Ramos (cell line): ENCODE results near the gene DCPS.

Source experiments
- in situ Hi-C: fragments of 300-500 bp; cut with MboI; formaldehyde crosslinking; loops from one replicate; pipeline ENCODE4 v1.14.3; 2022; ENCODE audit warnings: low sequenced_read_pairs; ENCODE audit not compliant: unreplicated experiment

DCPS gene

GRCh38 chr11:126319374-126319740 is 15.5 kb downstream of the DCPS start:
- in situ Hi-C loops = no loop called here

DNA sequence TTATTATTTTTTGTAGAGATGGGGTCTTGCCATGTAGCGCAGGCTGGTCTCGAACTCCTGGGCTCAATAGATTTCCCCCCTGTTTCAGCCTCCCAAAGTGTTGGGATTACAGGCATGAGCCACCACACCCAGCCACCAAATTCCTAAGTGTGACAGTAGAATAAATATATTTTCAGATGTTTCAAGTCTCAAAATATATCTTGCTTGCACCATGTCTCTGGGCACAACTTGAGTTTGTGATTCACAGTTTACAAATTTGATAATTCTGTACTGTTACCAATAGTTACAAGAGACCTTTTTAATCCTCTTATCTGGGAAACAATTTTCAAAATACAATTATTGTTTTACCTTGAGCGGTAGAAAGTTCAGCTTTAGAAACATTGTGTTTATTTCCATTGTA is 19.1 kb downstream of the DCPS start:
- in situ Hi-C loops = no loop called here

DNA sequence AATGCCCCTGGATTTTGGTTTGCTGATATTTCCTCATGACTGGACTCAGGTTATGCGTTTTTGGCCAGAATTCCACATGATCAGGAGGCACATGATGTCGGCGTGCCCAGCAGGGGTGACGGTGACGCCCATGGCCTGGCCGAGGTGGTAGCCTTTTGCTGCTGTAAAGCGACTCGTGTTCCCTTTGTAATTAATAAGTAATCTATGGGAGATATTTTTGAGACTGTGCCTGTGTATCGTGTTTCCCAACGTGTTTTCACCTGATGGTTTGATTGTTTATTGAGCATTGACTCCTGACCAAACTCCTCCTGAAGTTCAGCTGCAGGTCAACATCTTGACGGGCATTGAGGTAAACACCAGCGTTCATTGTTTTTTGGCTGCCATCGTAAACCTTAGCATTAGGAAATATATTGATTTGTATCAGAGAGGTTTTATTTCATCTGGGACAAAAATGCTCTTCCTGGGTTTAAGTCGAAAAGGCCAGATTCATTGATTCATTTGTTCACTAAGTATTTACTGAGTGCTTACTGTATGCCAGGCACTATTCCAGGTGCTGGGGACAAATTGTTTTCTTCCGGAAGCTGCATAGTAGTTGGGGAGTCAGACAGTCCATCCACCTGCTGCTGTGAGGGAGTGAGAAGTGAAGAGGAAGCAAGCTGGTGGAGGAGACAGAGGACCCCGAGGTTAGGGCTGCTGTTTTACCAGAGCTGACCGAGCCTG is 23.6 kb downstream of the DCPS start:
- in situ Hi-C loops = no loop called here

- in situ Hi-C loops = no loop called here
These were observed 24.1 kb downstream of the DCPS start for GRCh38 chr11:126328001-126328390.

DNA sequence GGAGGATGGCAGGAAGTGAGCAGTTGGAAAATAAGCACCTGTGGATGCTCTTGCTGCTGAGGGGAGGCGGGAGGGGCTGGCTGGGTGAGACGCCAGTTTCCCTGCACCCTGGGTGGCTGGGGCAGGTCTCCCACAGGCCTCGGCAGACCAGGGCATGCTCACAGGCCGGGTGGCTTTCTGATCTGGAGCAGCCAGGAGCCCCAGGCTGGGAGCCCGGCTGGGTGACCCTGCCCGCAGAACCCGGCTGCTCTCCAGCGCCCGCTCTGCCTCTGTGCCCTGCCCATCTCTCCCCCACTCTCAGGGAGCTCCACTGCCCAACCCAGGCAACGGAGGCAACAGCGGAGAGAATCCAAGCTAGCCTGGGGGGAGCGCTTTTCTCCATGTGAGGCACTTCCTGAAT is 24.6 kb downstream of the DCPS start:
- in situ Hi-C loops = no loop called here

- in situ Hi-C loops = no loop called here
These were observed 25.2 kb downstream of the DCPS start for GRCh38 chr11:126328938-126329643.

- in situ Hi-C loops = no loop called here
These were observed 25.9 kb downstream of the DCPS start for GRCh38 chr11:126329644-126330211.

DNA sequence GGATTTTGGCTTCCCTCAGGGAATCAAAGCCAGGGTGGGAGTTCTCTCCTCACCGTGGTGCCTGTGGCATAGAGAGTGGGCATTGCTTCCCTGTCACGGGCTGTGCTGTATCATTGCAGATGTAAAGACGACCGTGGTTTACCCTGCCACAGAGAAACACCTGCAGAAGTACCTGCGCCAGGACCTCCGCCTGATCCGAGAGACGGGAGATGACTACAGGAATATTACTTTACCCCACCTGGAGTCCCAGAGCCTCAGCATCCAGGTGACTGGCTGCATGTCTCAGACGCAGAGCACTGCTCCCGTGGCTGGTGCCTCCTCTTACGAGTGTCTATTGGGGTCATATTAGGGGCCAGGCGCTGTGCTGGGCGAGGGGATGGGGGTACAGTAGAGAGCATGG is 27.4 kb downstream of the DCPS start:
- in situ Hi-C loops = no loop called here

- in situ Hi-C loops = no loop called here
These were observed 28.4 kb downstream of the DCPS start for GRCh38 chr11:126332221-126332711.

GRCh38 chr11:126333142-126333541 is 29.3 kb downstream of the DCPS start:
- in situ Hi-C loops = no loop called here

- in situ Hi-C loops = no loop called here
These were observed 31.0 kb downstream of the DCPS start for GRCh38 chr11:126334659-126335462.

DNA sequence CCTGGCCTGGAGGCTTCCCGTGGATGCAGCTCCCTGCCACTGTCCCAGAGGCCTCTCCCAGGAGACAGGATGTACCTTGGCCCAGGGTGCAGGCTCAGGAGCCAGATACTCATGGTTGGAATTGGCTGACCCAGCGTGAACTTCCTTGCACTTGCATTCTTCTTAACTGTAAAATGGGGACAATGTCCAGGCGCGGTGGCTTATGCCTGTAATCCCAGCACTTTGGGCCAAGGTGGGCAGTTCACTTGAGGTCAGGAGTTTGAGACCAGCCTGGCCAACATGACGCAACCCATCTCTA is 31.6 kb downstream of the DCPS start:
- in situ Hi-C loops = no loop called here

- in situ Hi-C loops = no loop called here
These were observed 32.3 kb downstream of the DCPS start for GRCh38 chr11:126336138-126336541.

DNA sequence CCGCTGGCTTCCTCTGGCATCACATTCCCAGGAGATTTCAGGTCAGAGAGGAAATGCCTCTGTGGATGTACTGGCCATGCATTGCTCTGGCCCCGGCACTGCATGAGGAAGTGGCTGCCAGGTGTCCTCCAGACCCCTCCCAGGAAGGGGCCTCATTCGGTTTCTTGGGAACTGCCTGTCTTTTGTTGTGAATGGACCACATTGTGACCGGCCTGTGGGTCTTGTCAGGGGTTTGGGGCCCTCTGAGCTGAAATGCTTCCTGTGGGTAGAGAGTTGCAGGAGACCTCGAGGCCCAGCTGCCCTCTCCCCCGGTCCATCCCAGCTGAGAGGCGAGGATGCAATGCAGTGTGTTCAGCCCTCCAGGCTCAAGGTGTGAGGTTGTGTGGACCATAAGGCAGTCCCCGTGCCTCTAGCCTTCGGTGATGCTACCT is 32.8 kb downstream of the DCPS start:
- in situ Hi-C loops = no loop called here

DNA sequence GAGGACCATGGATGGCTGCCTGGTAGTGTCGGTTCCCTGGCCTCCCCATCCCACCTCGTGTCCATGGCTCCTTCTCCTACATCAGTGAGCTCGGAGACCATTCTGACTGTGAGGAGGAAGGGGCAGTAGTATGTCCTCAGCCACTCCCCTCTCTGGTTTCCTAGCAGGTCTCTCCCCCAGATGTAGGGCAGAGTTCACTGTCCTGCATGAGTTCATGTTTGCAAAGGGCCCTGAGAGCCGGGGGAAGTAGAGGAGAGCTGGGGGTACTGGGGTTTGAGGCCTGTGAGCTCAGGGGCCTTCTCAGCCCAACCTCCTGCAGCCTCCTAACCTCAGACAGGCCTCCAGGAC is 33.2 kb downstream of the DCPS start:
- in situ Hi-C loops = no loop called here

GRCh38 chr11:126337474-126338241 is 33.8 kb downstream of the DCPS start:
- in situ Hi-C loops = no loop called here

DNA sequence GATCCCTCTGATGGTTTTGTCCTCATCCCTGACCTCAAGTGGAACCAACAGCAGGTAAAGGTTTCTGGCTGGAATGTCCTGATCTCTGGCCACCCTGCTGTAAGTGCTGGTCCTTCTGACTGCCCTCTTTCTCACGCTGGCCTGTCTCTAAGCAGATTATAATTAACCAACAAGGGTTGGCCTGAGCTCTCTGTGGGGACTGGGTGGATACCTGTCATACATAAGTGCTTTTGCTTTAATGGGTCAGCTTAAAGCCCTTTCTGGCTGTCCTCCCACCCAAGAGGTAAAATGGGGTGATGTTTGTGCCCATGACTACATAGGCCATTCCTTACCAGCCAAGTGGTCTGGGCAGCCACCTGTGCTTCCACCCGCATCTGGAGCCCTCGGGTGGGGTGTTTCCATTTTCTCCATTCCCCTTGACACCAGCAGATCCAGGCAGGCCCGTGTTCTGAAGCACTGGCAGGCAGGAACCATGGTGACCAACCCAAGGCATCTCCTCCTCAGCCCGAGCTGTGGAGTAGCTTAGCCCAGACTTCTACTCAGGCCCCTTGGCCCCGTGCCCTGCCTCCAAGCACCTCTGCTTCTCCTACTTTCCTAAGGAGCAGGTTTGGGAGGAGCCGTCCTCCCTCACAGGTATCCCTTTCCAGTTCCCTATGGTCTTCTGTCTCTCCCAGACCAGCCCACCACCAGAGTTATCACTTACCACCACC is 34.6 kb downstream of the DCPS start:
- in situ Hi-C loops = no loop called here

GRCh38 chr11:126339073-126339862 is 35.4 kb downstream of the DCPS start:
- in situ Hi-C loops = no loop called here

DNA sequence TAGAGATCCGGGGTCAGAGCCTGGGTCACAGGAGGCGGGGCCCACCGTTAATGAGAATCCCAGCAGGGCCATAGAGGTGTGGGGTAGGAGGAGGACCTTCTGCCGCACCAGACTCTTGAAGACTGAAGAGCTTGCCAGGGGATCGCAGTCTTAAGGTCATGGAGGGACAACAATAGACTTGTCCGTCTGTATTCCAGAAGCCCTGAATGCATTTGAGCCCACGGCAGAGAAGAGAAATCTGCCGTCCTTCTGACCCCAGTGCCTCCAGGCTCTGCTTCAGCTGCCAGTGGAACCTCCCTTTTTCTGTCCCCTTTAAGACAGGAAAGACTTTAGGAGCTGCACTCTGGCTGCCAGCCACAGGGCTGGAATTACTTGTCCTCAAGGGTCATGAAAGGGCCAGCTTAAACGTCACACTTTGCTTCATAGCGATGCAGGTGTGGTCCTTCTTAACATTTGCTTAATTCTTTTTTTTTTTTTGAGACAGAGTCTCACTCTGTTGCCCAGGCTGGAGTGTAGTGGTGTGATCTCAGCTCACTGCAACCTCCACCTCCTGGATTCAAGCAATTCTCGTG is 36.1 kb downstream of the DCPS start:
- in situ Hi-C loops = no loop called here
